Body of pancreas (tissue), 4 donors: ENCODE measurements around the gene AP1M2. TPM values are rescaled to one million over a fixed set of nuclear protein-coding genes. Genes with fewer than 3 reads are reported as not detected.
A peak's percentile ranks its signal among the peaks of the same experiment; 100 is the strongest.

Experiments used
- ATAC-seq: fragments of 150-250 bp; one replicate; pipeline ENCODE4 v1.9.1; 2016
- DNase-seq, 4 donors: peaks; one replicate each; pipeline ENCODE4 v3.0.0-alpha.2; 2019
- H3K27ac ChIP-seq, 4 donors: fragments of 200-600 bp; sonication (generic); 1 replicate in 3 of 4; 2 replicates in 1 of 4; pipeline versions ENCODE4 v1.5.1 to v1.6.1; 2016 to 2019; ENCODE audit warnings: mild to moderate bottlenecking in 1 of 4, mixed read lengths in 1 of 4, moderate library complexity in 1 of 4
- H3K27me3 ChIP-seq, 2 donors: fragments of 200-600 bp; sonication (generic); one replicate each; pipeline ENCODE4 v1.6.0; 2016; ENCODE audit warnings: mild to moderate bottlenecking in 1 of 2
- H3K36me3 ChIP-seq, 2 donors: fragments of 200-600 bp; sonication (generic); replicated peaks in 1 of 2; 2 replicates each; pipeline ENCODE4 v1.5.1; 2016; ENCODE audit warnings: low read depth in 2 of 2; ENCODE audit not compliant: insufficient read depth in 1 of 2
- H3K4me1 ChIP-seq: fragments of 200-600 bp; sonication (generic); one replicate; pipeline ENCODE4 v1.6.0; 2016
- H3K4me3 ChIP-seq, 2 donors: fragments of 200-600 bp; sonication (generic); 1 replicate in 1 of 2; 2 replicates in 1 of 2; pipeline ENCODE4 v1.5.1; 2016 to 2019
- H3K9me3 ChIP-seq, 3 donors: fragments of 200-600 bp; sonication (generic); 1 replicate in 2 of 3; 2 replicates in 1 of 3; pipeline ENCODE4 v1.5.1; 2016
- POLR2A ChIP-seq, 3 donors: fragments of 450-650 bp; IDR thresholded peaks; one replicate each; pipeline ENCODE4 v1.6.1; 2016; ENCODE audit warnings: antibody characterized with exemption in 3 of 3, mild to moderate bottlenecking in 2 of 3
- WGBS, 2 donors: methylation state at CpG; one replicate each; pipeline ENCODE4 v1.1.5; 2017; 5-methylcytosine and 5-hydroxymethylcytosine counted together
- intact Hi-C: fragments of 100-400 bp; cut with DNase I; formaldehyde crosslinking; loops from one replicate; pipeline ENCODE4 v1.15.1; 2023
- total RNA-seq, 2 donors: library from RNA; depleted of rRNA; stranded (reverse); fragments of >200 nt; gene quantifications; one replicate each; pipeline ENCODE4 v1.1.0, GENCODE V29; 2016
- TF ChIP-seq, protein P1 (sequence below), 7 experiments: fragments of 450-650 bp in 4 of 7; fragments of 200-600 bp in 3 of 7; sonication (generic) in 3 of 7; IDR thresholded peaks; one replicate each; pipeline ENCODE4 v1.5.1; 2016 to 2019; ENCODE audit warnings: antibody characterized with exemption in 7 of 7

AP1M2 gene
- total RNA-seq, 2 donors from 2014 or later, result 25.7 to 30.6 TPM

DNA sequence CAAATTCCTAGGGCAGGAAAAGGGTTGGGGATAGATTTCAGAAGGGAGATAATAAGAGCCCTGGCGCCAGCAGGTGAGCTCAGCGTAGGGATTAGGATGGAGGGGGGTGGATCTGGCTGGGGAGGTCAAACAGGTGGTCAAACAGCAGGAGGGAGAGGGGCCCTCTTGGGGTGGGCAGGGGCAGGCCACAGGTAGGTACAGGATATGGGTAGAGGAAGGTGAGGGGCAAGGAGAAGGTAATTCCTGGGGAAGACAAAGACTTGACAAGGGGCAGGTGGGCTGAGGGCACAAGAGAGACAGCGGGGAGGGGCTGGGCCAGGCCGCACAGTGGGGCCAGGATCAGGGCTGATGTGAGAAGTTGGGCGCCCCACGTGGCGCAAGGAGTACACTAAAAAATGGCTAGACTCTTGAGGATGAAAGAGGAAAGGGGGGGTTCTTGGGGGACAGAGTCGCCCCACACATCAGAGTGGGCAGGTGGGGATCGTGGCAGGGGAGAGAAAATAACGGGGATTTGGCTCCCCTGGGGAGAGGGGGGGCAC is 22.0 kb downstream of the AP1M2 start:
- TF ChIP-seq POLR2A (IDR thresholded peaks at IDR 0.05), result no peak
- TF ChIP-seq, protein P1, sequence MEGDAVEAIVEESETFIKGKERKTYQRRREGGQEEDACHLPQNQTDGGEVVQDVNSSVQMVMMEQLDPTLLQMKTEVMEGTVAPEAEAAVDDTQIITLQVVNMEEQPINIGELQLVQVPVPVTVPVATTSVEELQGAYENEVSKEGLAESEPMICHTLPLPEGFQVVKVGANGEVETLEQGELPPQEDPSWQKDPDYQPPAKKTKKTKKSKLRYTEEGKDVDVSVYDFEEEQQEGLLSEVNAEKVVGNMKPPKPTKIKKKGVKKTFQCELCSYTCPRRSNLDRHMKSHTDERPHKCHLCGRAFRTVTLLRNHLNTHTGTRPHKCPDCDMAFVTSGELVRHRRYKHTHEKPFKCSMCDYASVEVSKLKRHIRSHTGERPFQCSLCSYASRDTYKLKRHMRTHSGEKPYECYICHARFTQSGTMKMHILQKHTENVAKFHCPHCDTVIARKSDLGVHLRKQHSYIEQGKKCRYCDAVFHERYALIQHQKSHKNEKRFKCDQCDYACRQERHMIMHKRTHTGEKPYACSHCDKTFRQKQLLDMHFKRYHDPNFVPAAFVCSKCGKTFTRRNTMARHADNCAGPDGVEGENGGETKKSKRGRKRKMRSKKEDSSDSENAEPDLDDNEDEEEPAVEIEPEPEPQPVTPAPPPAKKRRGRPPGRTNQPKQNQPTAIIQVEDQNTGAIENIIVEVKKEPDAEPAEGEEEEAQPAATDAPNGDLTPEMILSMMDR (IDR thresholded peaks at IDR 0.05), result peak in 2 of 7 experiments; percentile 2 to 9
- H3K36me3 ChIP-seq, result peaks cover 0 to 8% of the 10 kb centered on the region in 2 donors
- intact Hi-C loops, result no loop called here

DNA sequence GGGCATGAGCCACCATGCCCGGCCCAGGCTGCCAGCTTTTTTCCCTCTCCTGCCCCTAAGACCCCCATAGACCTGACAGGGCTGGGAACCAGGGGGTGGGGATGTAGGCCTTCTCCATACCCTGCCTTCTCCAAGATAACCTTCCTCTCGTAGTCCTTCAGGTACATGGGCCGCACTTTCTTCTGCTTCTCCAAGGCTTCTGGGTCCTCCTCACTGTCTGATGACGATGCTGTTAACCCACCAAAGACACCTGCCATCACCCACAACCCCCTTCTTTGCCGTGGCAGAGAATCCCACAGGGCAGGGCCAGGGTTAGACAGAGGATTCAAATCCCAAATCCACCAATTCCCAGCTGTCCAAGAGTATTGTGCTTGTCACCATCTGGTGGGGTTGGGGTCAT is 24.5 kb downstream of the AP1M2 start:
- no peak for DNase-seq
- Histone ChIP-seq H3K9me3 (no peaks in the 10 kb centered on the region), H3K4me1 (peaks cover 25% of the 10 kb centered on the region), H3K27ac (no peak overlapping the region), H3K36me3 (peaks cover 0 to 19% of the 10 kb centered on the region in 2 donors), H3K4me3 (no peak overlapping the region), H3K27me3 (no peaks in the 10 kb centered on the region)
- 85 to 88% methylated on average over 5 of the region's 5 CpGs for WGBS, 2 donors
- ATAC-seq, result no peak
- TF ChIP-seq, protein P1 (IDR thresholded peaks at IDR 0.05), result no peak
- no peak for TF ChIP-seq POLR2A (IDR thresholded peaks at IDR 0.05)
- intact Hi-C loops, result loop anchor here (5.0 kb wide), 1 partner anchor 70 kb away; no protein-coding TSS in a partner anchor

More for the DNA sequence above, 22.0 kb downstream of the AP1M2 start:
- Histone ChIP-seq H3K4me1 (peaks cover 37% of the 10 kb centered on the region), H3K27me3 (no peaks in the 10 kb centered on the region), H3K9me3 (no peaks in the 10 kb centered on the region), H3K4me3 (peak overlapping the region; percentile 58 to 78), H3K27ac (peak overlapping the region; percentile 68 to 89 (median 74))
- DNase-seq, result peak; percentile 38 to 61 (median 42)
- ATAC-seq, result no peak
- 10 to 12% methylated on average over 8 to 10 of the region's 10 CpGs for WGBS, 2 donors

DNA sequence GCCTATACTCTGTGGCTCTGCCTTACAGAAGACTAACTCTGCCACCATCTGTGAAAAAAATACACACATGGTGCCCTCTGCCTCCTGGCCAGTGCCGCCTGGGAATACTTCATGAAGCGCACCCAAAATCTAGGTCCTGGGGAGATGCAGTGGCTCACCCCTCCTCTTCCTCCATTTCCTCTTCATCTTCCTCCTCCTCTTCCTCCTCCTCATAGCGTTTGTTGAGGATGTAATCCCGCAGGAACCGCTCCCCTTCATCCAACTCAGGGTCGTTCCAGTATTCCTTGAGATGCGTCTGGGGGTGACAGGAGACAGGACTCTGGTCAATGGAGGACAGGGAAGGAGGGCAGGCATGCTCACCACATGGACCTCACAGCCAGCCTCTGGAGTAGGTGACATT is 27.0 kb downstream of the AP1M2 start:
- intact Hi-C loops, result loop anchor here (5.0 kb wide), 1 partner anchor 68 kb away; no protein-coding TSS in a partner anchor
- Histone ChIP-seq H3K4me1 (peaks cover 7% of the 10 kb centered on the region), H3K4me3 (no peak overlapping the region), H3K27ac (no peak overlapping the region), H3K36me3 (peaks cover 0 to 23% of the 10 kb centered on the region in 2 donors), H3K27me3 (no peaks in the 10 kb centered on the region), H3K9me3 (no peaks in the 10 kb centered on the region)
- DNase-seq, result no peak
- 86 to 92% methylated on average over 7 of the region's 7 CpGs for WGBS, 2 donors
- ATAC-seq, result no peak
- TF ChIP-seq, protein P1 (IDR thresholded peaks at IDR 0.05), result no peak
- TF ChIP-seq POLR2A (IDR thresholded peaks at IDR 0.05), result no peak

DNA sequence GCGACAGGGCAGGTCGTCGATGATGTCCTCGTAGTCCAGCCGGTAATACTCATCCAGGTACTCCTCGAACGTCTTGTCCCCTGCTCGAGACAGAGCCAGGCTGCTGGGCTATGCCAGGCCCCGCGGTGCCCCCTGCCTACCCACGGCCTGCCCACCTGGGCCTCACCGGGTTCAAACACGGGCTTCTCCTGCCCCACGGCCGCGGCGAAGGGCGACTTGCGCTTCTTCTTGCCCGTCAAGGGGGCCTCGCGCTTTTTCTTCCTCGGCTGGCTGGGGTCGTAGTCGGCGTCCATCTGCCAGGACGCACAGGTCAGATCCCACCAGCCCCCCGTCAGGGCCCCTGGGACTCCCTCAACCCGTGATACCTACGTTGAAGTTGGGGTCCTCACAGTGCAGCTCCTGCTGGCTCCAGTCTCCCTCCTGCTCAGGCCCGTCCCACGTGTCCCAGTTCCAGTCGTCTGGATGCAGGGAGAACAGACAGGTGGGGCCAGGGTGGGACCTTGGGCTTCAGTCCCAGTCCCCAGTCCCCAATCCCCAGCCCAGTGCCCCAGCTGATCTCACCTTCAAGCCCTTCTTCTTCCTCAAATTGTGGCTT is 29.4 kb downstream of the AP1M2 start:
- Histone ChIP-seq H3K9me3 (no peaks in the 10 kb centered on the region), H3K4me3 (no peak overlapping the region), H3K27ac (no peak overlapping the region), H3K36me3 (peaks cover 0 to 23% of the 10 kb centered on the region in 2 donors), H3K27me3 (no peaks in the 10 kb centered on the region), H3K4me1 (no peaks in the 10 kb centered on the region)
- DNase-seq (no peak), ATAC-seq (no peak)
- intact Hi-C loops, result no loop called here
- TF ChIP-seq POLR2A (IDR thresholded peaks at IDR 0.05), result no peak
- TF ChIP-seq, protein P1 (IDR thresholded peaks at IDR 0.05), result no peak
- WGBS, 2 donors, result 93 to 97% methylated on average over 14 to 31 of the region's 33 CpGs

DNA sequence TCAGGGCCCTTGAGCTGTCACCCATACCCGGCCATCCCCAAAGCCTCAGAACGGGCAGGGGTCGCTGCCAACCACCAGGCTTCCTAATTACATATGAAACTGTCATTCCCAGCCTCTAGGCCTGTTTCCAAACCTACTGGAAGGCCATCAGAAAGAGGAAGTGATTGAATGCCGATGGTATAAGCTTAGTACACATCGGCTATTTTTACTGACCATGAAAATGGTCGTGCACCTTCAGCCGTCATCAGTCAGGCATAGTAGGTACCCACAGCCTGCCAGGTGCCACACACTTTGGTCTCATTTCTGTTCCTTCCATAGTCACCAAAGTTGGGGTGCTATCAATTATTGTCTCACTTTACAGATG is 31.5 kb downstream of the AP1M2 start:
- WGBS, 2 donors, result 70 to 73% methylated on average over 6 to 7 of the region's 7 CpGs
- Histone ChIP-seq H3K27me3 (no peaks in the 10 kb centered on the region), H3K4me3 (no peak overlapping the region), H3K4me1 (no peaks in the 10 kb centered on the region), H3K36me3 (peaks cover 0 to 25% of the 10 kb centered on the region in 2 donors), H3K9me3 (no peaks in the 10 kb centered on the region), H3K27ac (no peak overlapping the region)
- ATAC-seq (no peak), DNase-seq (no peak)
- intact Hi-C loops, result no loop called here
- no peak for TF ChIP-seq POLR2A (IDR thresholded peaks at IDR 0.05)
- TF ChIP-seq, protein P1 (IDR thresholded peaks at IDR 0.05), result no peak
